Breast epithelium (tissue), 3 donors: ENCODE measurements around the gene FBXL19.

Experiments
- POLR2AphosphoS5 ChIP-seq, 3 donors: sonication (generic); formaldehyde crosslinking; IDR thresholded peaks; one replicate each; pipeline ENCODE4 v1.6.1; 2017; ENCODE audit warnings: antibody characterized with exemption in 3 of 3
- TF ChIP-seq, protein P1 (sequence below), 3 donors: fragments of 450-650 bp; IDR thresholded peaks; one replicate each; pipeline ENCODE4 v1.5.1; 2016 to 2017; ENCODE audit warnings: antibody characterized with exemption in 3 of 3, mild to moderate bottlenecking in 3 of 3, moderate library complexity in 3 of 3

- no peak for TF ChIP-seq POLR2AphosphoS5 (IDR thresholded peaks at IDR 0.05)
- TF ChIP-seq, protein P1, sequence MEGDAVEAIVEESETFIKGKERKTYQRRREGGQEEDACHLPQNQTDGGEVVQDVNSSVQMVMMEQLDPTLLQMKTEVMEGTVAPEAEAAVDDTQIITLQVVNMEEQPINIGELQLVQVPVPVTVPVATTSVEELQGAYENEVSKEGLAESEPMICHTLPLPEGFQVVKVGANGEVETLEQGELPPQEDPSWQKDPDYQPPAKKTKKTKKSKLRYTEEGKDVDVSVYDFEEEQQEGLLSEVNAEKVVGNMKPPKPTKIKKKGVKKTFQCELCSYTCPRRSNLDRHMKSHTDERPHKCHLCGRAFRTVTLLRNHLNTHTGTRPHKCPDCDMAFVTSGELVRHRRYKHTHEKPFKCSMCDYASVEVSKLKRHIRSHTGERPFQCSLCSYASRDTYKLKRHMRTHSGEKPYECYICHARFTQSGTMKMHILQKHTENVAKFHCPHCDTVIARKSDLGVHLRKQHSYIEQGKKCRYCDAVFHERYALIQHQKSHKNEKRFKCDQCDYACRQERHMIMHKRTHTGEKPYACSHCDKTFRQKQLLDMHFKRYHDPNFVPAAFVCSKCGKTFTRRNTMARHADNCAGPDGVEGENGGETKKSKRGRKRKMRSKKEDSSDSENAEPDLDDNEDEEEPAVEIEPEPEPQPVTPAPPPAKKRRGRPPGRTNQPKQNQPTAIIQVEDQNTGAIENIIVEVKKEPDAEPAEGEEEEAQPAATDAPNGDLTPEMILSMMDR (IDR thresholded peaks at IDR 0.05): no peak
These were observed 8.5 kb upstream of the FBXL19 start for GRCh38 chr16:30914830-30915229.
